Hippocampal formation (tissue), 2 donors: ENCODE data around the gene PTDSS2.

Experiments
- DNase-seq, 2 donors: peaks; one replicate each; lab custom pipeline; 2025; lab: John Stamatoyannopoulos, UW

PTDSS2 gene

DNA sequence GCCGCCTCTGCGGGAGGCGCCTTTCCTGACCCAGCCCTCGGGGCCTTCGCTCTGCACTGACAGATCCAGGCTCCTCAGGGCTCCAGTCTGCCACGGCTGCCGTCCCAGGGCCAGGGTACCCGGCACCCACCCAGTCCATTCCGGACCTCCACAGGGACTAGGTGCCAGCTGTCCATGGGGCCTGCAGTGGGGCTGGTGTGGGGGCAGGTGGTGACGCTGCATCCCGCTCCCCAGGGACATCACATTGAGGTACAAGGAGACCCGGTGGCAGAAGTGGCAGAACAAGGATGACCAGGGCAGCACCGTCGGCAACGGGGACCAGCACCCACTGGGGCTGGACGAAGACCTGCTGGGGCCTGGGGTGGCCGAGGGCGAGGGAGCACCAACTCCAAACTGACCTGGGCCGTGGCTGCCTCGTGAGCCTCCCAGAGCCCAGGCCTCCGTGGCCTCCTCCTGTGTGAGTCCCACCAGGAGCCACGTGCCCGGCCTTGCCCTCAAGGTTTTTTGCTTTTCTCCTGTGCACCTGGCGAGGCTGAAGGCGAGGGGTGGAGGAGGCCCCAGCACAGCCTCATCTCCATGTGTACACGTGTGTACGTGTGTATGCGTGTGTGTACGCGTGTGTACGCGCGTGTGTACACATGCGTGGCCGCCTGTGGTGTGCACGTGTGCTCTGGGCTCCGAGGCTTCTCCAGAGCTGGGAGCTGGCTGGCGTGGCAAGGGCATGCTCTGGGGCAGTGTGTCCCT is 40.3 kb downstream of the PTDSS2 start:
- DNase-seq, result no peak

DNA sequence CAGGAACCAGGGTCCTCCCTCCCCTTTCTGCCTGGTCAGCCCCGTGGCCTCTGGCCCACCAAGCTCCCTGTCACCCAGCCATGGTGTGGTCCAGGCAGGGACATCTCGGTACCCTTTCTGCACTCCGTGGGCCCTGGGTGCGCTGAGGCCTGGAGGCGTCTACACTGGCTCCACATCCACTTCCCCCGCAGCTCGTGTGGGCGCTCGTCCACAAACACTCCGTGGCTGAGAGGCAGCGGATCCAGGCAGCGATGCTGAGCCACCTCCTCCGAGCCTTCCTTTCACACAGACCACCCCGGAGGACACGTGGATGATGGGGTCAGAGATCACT is 40.8 kb downstream of the PTDSS2 start:
- no peak for DNase-seq

- no peak for DNase-seq
Observed at GRCh38 chr11:491358-491757, 41.3 kb downstream of the PTDSS2 start.

GRCh38 chr11:492427-493226 is 42.5 kb downstream of the PTDSS2 start:
- no peak for DNase-seq

DNA sequence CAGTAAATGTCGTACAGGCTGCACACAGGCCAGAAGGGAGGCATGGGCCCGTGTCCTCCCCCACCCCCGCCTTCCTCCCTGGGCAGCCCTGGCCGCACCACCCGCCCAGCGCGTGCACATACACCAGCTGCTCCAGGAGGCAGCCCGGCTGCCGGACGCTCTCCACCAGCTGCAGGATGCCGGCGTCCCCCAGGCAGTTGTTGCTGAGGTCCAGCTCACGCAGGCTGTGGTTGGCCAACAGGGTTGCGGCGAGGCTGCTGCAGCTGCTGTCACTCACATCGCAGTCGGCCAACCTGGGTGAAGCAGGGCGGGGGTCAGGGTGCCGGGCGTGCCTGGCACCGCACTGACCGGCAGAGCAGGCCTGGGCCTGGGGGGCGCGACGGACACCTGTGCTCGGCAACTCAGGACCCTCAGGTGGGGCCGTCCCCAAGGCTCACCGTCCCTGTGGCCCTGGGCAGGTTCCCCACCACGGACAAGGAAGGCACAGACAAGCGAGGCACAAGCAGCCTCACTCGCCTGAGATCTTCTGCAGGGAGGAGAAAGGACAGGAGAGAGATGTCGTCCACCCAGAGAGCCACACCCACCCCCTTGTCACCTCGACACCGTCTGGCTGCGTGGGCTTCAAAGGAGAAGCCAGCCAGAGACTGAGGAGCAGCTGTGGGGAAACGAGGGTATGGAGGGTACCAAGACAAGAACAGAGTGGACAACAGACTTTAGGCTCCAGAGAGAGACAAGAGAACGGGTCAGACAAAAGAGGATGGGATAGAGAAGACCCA is 44.9 kb downstream of the PTDSS2 start:
- DNase-seq, result peak; percentile 64 to 83

- DNase-seq, result no peak
Observed at GRCh38 chr11:495537-495931, 45.5 kb downstream of the PTDSS2 start.

DNA sequence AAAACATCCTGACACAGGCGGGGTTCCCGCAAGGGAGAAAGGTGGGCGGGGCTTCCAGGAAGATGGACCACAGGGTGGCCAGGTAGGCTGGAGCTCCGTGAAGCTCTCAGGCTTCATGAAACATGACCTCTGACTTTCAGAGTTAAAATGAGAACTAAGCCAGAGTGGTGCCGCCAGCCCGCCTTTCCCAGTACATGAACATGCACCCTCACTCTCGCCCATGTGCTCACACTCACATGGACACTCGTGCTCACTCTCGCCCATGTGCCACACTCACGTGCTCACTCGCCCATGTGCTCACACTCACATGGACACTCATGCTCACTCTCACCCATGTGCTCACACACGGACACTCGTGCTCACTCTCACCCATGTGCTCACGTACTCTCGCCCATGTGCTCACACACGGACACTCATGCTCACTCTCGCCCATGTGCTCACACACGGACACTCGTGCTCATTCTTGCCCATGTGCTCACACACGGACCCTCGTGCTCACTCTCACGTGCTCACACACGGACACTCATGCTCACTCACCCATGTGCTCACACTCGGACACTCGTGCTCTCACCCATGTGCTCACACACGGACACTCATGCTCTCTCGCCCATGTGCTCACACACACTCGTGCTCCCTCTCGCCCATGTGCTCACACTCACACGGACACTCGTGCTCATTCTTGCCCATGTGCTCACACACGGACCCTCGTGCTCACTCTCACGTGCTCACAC is 46.9 kb downstream of the PTDSS2 start:
- DNase-seq, result no peak

GRCh38 chr11:497565-498296 is 47.7 kb downstream of the PTDSS2 start:
- DNase-seq, result no peak

DNA sequence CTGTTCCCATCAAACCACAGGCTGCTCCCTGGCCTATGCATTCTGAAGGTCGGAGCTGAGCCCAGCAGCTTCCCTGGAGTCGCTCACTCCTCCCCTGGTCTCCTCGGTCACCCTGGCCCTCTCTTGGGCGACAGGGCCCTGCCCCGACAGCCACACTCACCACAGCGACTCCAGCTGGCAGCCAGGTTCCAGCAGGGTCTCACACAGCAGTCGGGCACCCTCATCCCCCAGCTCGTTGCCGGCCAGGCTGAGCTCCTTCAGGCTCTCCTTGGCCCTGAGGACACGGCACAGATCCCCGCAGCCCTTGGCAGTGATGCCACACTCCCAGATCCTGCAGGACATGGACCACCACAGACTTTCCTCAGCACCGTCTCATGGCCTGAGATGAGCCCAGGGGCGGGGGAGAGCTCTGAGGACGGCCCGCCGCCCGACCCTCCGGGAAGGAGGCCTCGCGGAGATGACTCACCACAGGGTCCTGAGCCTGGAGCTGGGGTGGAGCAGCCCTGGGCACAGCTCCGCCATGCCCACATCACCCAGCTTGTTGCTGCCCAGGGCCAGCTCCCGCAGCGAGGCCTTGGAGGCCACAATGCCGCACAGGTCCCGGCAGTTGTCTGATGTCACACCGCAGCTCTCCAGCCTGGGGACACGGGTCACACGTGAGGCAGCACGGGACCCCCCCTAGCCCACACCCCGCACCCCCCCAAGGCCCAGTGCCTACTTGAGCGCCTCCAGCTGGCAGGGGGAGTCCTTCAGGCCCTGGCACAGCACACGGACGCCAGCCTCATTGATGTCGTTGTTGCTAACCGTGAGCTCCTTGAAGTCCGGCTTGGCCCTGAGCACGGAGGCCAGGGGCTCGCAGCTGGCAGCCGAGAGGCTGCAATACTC is 48.5 kb downstream of the PTDSS2 start:
- no peak for DNase-seq

DNA sequence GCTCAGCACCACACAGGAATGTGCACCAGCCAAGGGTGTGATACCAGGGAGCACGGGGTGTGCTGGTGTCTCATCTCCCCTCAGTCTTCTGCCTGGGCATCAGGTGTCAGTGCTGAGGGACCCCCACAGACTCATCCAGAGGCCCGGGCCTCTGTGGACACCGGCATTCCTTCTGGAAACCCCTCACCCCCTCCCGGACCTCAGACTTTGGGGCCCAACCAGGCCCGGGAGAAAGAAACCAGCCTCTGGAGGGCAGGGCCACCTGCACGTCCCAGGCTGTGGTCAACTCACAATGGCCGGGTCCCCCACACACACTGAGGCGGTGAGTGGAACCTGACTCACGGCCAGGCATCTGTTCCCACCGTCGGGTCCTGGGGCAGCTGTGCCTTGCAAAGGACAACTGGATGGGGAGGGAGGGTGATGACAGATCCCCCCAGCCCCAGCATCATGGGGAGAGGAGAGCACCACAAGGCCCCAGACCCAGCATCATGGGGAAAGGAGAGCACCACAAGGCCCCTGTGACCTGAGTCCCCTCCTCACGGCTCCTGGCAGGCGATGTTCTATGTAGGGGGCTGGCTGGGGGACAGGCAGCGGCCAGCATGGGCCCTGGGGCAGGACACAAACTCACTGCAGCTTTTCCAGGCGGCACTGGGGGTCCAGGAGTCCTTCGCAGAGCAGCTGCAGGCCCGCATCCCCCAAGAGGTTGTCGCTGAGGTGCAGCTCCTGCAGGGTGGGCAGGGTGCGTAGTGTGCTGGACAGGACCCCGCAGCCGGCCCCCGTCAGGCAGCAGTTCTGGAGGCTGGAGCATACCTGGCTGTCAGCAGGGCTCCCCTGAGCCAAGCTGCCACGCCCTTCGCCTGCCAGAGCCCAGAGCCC is 49.4 kb downstream of the PTDSS2 start:
- DNase-seq, result no peak

GRCh38 chr11:501001-501682 is 51.1 kb downstream of the PTDSS2 start:
- no peak for DNase-seq

DNA sequence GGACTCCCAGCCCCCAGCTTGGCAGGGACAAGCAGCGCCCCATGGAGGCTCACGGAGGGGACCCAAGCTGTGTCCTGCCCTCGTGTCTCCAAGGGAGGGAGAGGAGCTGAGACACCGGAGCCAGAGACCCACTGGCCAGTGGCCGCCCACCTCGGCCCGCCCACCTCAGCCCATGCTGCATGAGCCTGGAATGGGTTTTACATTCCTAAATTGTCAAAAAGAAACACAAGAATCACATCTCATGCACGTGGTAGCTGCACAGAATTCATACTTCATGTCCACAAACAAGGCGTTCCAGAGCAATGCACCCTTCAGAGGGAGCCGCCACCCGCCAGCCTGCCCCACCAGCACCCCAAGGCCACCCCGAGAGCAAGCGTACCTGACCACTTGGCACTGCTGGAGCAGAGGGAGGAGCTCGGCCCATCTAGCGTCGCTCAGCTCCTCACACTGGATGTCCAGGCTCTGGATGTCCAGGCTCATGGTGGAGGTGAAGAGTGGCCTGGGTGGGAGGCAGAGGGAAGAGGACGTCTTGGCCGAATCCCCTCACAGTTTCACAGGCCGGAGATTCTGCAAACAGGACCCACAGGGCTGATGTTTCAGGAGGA is 51.7 kb downstream of the PTDSS2 start:
- DNase-seq, result no peak

GRCh38 chr11:502288-503178 is 52.5 kb downstream of the PTDSS2 start:
- no peak for DNase-seq

- DNase-seq, result peak; percentile 56 to 89
Observed at GRCh38 chr11:503179-503981, 53.3 kb downstream of the PTDSS2 start.

DNA sequence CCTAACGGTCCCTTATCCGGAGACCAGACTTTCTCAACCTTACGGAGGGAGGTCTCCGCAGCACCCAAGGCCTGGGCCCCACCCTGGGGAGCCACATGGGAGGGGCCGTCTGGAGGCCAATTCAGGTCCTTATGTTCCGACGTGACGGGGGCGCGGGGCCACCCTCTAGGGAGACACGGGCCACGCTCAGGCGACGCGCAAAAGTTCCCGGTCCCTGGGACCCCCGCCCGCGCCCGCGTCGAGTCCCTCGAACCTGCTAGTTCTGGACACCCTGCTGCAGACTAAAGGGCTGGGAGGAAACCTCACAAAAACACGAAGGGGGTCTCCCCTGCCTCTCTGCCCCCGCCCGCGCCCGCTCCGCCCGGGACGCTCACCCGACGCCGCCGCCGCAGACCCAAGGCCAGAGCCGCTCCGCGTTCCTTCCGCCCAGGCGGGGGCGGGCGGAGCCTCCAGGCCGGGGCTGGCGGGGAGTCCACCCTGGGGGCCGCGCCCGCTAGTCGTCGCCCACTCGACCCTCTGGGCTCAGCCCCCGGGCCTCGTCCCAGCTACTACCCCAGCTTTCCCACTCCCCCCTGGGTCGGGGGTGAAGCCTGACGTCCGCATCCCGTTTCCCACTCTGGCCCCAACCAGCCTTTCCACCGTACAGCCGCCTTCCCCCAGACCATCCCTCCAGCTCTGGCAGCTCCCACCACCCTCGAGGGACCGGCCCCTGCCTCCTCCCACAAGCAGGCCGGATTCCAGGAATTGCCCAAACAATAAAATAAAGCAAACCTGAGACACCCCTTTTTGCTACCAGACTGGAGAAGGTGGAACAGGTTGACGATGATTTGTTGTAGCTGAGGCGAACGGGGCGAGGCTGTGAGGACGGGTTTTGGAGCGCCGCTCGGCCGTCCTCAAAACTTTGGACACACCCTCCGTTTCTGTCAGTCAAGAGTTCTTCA is 54.2 kb downstream of the PTDSS2 start:
- DNase-seq, result no peak
